Stimulated activated CD8-positive, alpha-beta memory T cell treated with anti-CD3 and anti-CD28 coated beads, Interleukin-2, amount 100 ng/mL, for 1 hour (primary cell): Measurements from ENCODE around the gene NEDD9.

Experiments used
- DNase-seq, 2 donors: peaks; one replicate each; pipeline ENCODE4 v3.0.0-alpha.2; 2020; ENCODE audit warnings: low read depth in 2 of 2

NEDD9 gene

GRCh38 chr6:11262242-11262641 lies 29.8 kb upstream of the NEDD9 start:
- no peak for DNase-seq

DNA sequence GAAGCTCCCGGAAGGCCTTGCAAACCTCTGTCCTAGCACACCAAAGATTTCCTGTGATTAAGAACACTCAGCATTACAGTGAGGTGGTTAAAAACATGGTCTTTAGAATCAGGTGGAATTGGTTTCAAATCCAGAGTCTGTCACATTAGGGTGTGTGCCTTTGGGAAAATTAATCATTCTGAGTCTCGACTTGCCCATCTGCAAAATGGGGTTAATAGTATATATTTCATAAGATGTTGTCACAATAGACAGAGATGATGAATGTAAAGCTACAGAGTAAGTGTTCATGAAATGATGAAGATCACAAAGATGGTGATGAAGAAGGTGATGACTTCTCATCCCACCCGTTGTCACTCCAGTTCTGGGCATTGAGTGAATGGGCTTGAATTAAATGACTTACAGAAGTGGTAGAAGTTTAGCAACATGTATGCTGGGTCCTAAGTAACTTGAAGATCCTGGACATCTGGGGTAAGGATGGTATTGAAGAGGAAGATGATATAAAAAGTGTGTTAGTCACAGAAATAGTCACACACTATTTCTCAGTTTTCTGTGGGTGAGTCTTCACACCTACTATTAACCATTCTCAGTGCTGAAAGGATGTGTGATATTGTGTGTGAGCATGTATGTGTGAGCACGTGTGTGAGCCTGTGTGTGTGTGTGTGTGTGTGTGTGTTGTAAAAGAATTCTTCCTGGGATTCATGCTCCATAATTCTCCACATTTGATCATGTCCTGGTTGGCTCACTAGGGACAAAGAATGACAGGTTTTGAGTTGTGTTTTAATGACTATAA lies 28.0 kb upstream of the NEDD9 start:
- DNase-seq, result no peak

DNA sequence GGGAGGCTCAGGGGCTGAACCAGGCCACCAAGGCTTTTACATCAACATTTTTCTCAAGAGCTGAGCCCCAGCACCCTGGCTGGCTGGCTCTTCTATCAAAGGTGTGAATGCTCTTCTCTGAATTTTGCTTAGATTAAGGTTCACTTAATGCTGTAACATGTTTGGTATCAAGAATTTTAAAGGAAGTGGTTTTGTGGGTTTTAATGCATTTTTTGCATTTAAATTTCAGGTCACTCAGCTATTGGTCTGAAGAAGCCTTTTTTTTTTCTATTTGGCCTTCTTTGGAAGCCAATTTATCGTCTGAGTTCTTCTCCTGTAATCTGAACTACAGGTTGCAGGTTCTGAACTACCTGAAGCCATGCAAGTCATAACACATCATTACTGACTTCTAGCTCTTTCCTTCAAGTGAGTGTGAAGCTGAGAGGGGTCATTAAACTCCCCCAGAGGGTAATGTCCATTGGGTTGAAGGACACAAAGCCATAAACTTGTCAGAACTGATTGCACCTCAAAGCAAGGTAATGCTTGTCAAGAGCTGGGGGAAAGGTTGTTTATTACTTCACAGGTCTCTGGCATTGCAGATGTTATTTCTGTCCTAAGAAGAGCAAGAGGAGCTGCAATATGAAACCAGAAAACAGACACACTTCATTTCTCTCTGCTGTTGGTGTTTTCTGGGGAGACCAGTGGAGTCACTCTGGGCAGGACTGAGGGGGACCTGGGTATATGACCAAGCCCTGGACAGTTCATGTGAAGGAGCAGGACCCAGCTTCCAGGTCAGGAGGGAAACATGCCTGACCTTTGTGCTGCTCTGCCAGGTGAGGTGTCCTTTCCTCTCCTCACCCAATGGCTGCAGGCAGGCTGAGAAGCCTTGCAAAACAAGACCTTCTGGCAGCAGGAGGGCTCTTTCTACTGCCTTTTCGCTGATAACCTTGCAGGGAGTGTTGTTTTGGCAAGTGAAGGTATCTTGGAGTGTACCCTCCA lies 26.1 kb upstream of the NEDD9 start:
- DNase-seq, result no peak

DNA sequence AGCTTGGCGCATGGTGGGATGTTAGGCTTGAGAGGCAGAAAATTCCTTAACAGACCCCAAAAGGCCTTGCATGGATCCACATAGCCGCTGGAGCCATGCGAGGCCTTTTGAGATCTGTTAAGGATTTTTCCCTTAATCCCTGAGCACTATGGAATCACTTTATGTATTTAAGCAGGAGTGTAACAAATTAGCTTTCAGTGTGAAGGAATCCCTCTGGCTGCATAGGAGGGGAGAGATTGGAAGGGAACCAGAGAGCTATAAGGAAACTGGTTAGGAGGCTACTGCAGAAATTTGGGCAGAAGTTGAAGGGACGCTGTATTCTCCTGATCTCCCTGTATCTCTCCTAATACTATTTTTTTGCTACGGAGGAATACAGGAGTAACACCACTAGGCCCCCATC lies 23.1 kb upstream of the NEDD9 start:
- DNase-seq, result no peak

GRCh38 chr6:11253594-11253993 lies 21.1 kb upstream of the NEDD9 start:
- no peak for DNase-seq

GRCh38 chr6:11251553-11252360 lies 19.3 kb upstream of the NEDD9 start:
- DNase-seq, result no peak

GRCh38 chr6:11250108-11250507 lies 17.6 kb upstream of the NEDD9 start:
- DNase-seq, result no peak

GRCh38 chr6:11248974-11249761 lies 16.7 kb upstream of the NEDD9 start:
- DNase-seq, result no peak

- DNase-seq, result no peak
Observed at GRCh38 chr6:11246722-11247121, 14.3 kb upstream of the NEDD9 start.

- DNase-seq, result no peak
Observed at GRCh38 chr6:11245381-11246256, 13.2 kb upstream of the NEDD9 start.

- DNase-seq, result no peak
Observed at GRCh38 chr6:11244387-11245126, 12.1 kb upstream of the NEDD9 start.

- DNase-seq, result no peak
Observed at GRCh38 chr6:11243861-11244260, 11.4 kb upstream of the NEDD9 start.

DNA sequence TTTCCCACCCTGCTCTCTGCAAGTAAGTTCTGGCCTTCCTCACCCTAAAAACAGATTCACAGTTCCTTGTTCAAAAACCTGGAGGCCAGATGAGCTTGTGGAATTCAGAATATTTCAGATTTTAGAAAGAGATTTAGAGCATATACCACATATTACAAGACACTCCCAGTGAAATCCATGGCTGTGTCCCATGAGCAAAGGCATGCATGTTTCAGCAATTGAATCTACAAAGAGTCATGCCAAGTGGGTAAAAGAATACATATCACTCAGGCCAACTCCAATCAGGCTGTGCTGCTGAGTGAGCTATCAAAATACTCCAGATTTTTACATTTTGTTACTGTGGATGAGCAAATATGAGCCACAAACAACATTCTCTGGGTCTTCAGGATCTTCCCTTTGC lies 10.2 kb upstream of the NEDD9 start:
- DNase-seq, result no peak

- no peak for DNase-seq
Observed at GRCh38 chr6:11241793-11242201, 9.3 kb upstream of the NEDD9 start.

- DNase-seq, result no peak
Observed at GRCh38 chr6:11241154-11241792, 8.8 kb upstream of the NEDD9 start.

- DNase-seq, result no peak
Observed at GRCh38 chr6:11237956-11238355, 5.5 kb upstream of the NEDD9 start.

DNA sequence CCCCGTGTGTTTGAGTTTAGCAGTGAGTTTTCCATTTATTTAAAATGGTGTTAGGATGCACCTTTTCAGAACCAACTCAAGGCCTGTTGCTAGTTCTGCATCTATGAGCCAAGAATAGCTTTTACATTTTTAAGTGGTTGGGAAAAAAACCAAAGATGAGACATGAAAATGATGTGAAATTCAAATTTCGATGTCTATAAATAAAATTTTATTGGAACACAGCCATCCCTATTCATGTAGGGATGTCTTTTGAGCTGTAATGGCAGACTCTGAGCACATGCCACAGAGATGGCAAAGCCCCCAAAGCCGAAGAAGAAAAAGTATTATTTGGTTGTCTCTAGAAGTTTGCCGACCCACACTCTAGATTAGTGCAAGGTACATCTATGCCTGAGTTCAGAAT lies 5.0 kb upstream of the NEDD9 start:
- no peak for DNase-seq

- DNase-seq, result no peak
Observed at GRCh38 chr6:11236915-11237314, 4.4 kb upstream of the NEDD9 start.
